Endothelial cell of umbilical vein (primary cell): ENCODE measurements around the gene CABCOCO1. TPM values are rescaled to one million over a fixed set of nuclear protein-coding genes. Genes with fewer than 3 reads are reported as not detected.

Experiments used
- BruUV-seq: library from RNA; stranded (reverse); fragments of 400-500 nt; replicated peaks from 2 replicates; lab custom pipeline; 2021; lab: Mats Ljungman, UMichigan
- CTCF ChIA-PET: fragments of 300-600, 350-600 bp; sonication (Branson Sonifier 250); formaldehyde crosslinking; loops from one replicate; lab custom pipeline; 2021; ENCODE audit warnings: antibody characterized with exemption, inconsistent platforms; lab: Charles Lee
- POLR2A ChIA-PET: fragments of 300-600, 350-600 bp; sonication (Branson Sonifier 250); formaldehyde crosslinking; loops from one replicate; lab custom pipeline; 2021; ENCODE audit warnings: antibody characterized with exemption, inconsistent platforms; lab: Charles Lee
- DNase-seq: peaks from one replicate; pipeline ENCODE4 v3.0.0-alpha.2; 2011; ENCODE audit warnings: low read depth, low spot score
- FAIRE-seq: peaks from 2 replicates; lab custom pipeline; 2011; peaks lifted over from hg19 to GRCh38; lab: Jason Lieb, UNC
- H2AFZ ChIP-seq: 2 replicates; pipeline ENCODE4 v1.6.0; 2012; ENCODE audit warnings: low read depth, low read length, control low read depth, inconsistent platforms
- H3K27ac ChIP-seq: 2 replicates; pipeline ENCODE4 v1.5.1; 2011; ENCODE audit warnings: low read depth, mild to moderate bottlenecking, control low read depth, low read length, moderate library complexity; ENCODE audit not compliant: insufficient read depth
- H3K27me3 ChIP-seq, 2 experiments: 2 replicates each; pipeline versions ENCODE4 v1.6.0 to v1.6.1; 2011; ENCODE audit warnings: low read length in 2 of 2, mixed read lengths in 1 of 2; ENCODE audit not compliant: control insufficient read depth in 2 of 2, insufficient read depth in 2 of 2
- H3K36me3 ChIP-seq, 2 experiments: 2 replicates in 1 of 2; 3 replicates in 1 of 2; pipeline ENCODE4 v1.5.1; 2011; ENCODE audit warnings: low read length in 2 of 2, mild to moderate bottlenecking in 1 of 2, moderate library complexity in 1 of 2; ENCODE audit not compliant: control insufficient read depth in 2 of 2, insufficient read depth in 2 of 2; ENCODE audit errors: extremely low read depth in 1 of 2
- H3K4me1 ChIP-seq: 3 replicates; pipeline ENCODE4 v1.5.1; 2011; ENCODE audit warnings: mild to moderate bottlenecking, low read length; ENCODE audit not compliant: control insufficient read depth, insufficient read depth; ENCODE audit errors: extremely low read depth
- H3K4me2 ChIP-seq: 2 replicates; pipeline ENCODE4 v1.6.1; 2011; ENCODE audit warnings: low read length, control low read depth, mixed read lengths; ENCODE audit not compliant: insufficient read depth
- H3K4me3 ChIP-seq, 3 experiments: fragments of 200-600 bp in 1 of 3; sonication (generic), shearing (Covaris generic) in 1 of 3; replicated peaks in 1 of 3; 2 replicates each; pipeline ENCODE4 v1.5.1; 2011 to 2016; ENCODE audit warnings: control low read depth in 3 of 3, low read length in 3 of 3, mild to moderate bottlenecking in 2 of 3, inconsistent platforms in 1 of 3, low read depth in 1 of 3, moderate library complexity in 1 of 3; ENCODE audit not compliant: insufficient read depth in 1 of 3
- H3K79me2 ChIP-seq: 2 replicates; pipeline ENCODE4 v1.6.0; 2012; ENCODE audit warnings: low read length, inconsistent platforms; ENCODE audit not compliant: control insufficient read depth, insufficient read depth
- H3K9ac ChIP-seq: replicated peaks from 2 replicates; pipeline ENCODE3; 2011; ENCODE audit warnings: low read length, control low read depth; ENCODE audit not compliant: insufficient read depth; ENCODE audit errors: extremely low read depth
- H3K9me1 ChIP-seq: replicated peaks from 3 replicates; pipeline ENCODE4 v1.6.0; 2011; ENCODE audit warnings: mild to moderate bottlenecking, low read length; ENCODE audit not compliant: control insufficient read depth, insufficient read depth; ENCODE audit errors: extremely low read depth
- H3K9me3 ChIP-seq: replicated peaks from 2 replicates; pipeline ENCODE4 v1.5.1; 2012; ENCODE audit warnings: low read length, inconsistent platforms; ENCODE audit not compliant: control insufficient read depth, insufficient read depth
- H4K20me1 ChIP-seq: replicated peaks from 2 replicates; pipeline ENCODE3; 2011; ENCODE audit warnings: mild to moderate bottlenecking, low read length; ENCODE audit not compliant: control insufficient read depth, insufficient read depth; ENCODE audit errors: extremely low read depth
- CTCF ChIP-seq, 2 donors: IDR thresholded peaks; 1 replicate in 1 of 2; 2 replicates in 1 of 2; pipeline ENCODE4 v1.5.1; 2011; ENCODE audit warnings: low read length in 2 of 2, mild to moderate bottlenecking in 2 of 2, moderate library complexity in 2 of 2, control low read depth in 1 of 2, inconsistent platforms in 1 of 2, low read depth in 1 of 2; ENCODE audit not compliant: insufficient read depth in 1 of 2; ENCODE audit errors: extremely low read depth in 1 of 2
- EZH2 ChIP-seq: IDR thresholded peaks from 2 replicates; pipeline ENCODE4 v1.6.1; 2012; ENCODE audit warnings: borderline replicate concordance, low read depth, mild to moderate bottlenecking, moderate library complexity, low read length, inconsistent platforms; ENCODE audit not compliant: severe bottlenecking
- FOS ChIP-seq: IDR thresholded peaks from 2 replicates; pipeline ENCODE4 v1.6.1; 2011; ENCODE audit warnings: mild to moderate bottlenecking, low read length, moderate library complexity, borderline replicate concordance; ENCODE audit not compliant: insufficient read depth
- GATA2 ChIP-seq: IDR thresholded peaks from 2 replicates; pipeline ENCODE4 v1.7.0; 2011; ENCODE audit warnings: low read depth, mild to moderate bottlenecking, moderate library complexity, mixed read lengths, low read length; ENCODE audit not compliant: insufficient read length, insufficient read depth
- JUN ChIP-seq: IDR thresholded peaks from 2 replicates; pipeline ENCODE4 v1.6.1; 2011; ENCODE audit warnings: borderline replicate concordance, low read depth; ENCODE audit not compliant: insufficient read length, insufficient read depth
- MAX ChIP-seq: IDR thresholded peaks from 2 replicates; pipeline ENCODE4 v1.6.1; 2011; ENCODE audit not compliant: insufficient read depth, insufficient read length
- MYC ChIP-seq: IDR thresholded peaks from one replicate; pipeline ENCODE4 v1.6.1; 2011; ENCODE audit warnings: mild to moderate bottlenecking, low read depth, low read length
- POLR2A ChIP-seq: IDR thresholded peaks from 2 replicates; pipeline ENCODE4 v1.6.1; 2012; ENCODE audit warnings: low read depth, mild to moderate bottlenecking, control low read depth, low read length
- POLR2AphosphoS5 ChIP-seq: IDR thresholded peaks from 2 replicates; pipeline ENCODE4 v1.6.1; 2012; ENCODE audit warnings: low read depth, mild to moderate bottlenecking, control low read depth, low read length, moderate library complexity; ENCODE audit not compliant: insufficient read depth
- dilution Hi-C: fragments of 300-500 bp; cut with MboI; formaldehyde crosslinking; loops from one replicate; pipeline ENCODE4 v1.15.0; 2019; ENCODE audit warnings: low sequenced_read_pairs; ENCODE audit not compliant: extremely low pct_ligation_motif_present
- intact Hi-C: fragments of 100-400 bp; cut with micrococcal nuclease; formaldehyde crosslinking; loops from one replicate; pipeline ENCODE4 v1.10.0; 2022
- polyA plus RNA-seq, 4 experiments: library from polyadenylated mRNA; depleted of rRNA in 3 of 4; stranded (reverse) in 3 of 4; unstranded in 1 of 4; fragments of >200 nt; gene quantifications; 2 replicates each; pipeline versions ENCODE4 v1.2.1 to v1.2.3, GENCODE V29; 2011 to 2012; ENCODE audit warnings: missing spikeins in 1 of 4
- total RNA-seq: library from RNA; stranded (reverse); gene quantifications from 2 replicates; pipeline ENCODE4 v1.2.3, GENCODE V29; 2021

Gene CABCOCO1
- total and polyA plus RNA-seq, 2 donors (not counting 3 experiments of a cell fraction or from before 2014, with no cell fraction given) = 0.06 to 1.3 TPM

- no TSS peak for BruUV-seq
- intact Hi-C loops (loop anchor here (10.0 kb wide), 2 partner anchors 155 to 665 kb away; no protein-coding TSS in a partner anchor), dilution Hi-C loops (no loop called here)
- Histone ChIP-seq H2AFZ (no peak overlapping the region), H3K9me3 (no peaks in the 10 kb centered on the region), H3K4me3 (no peak overlapping the region), H4K20me1 (no peaks in the 10 kb centered on the region), H3K27ac (no peak overlapping the region), H3K27me3 (no peaks in the 10 kb centered on the region), H3K9ac (no peak overlapping the region), H3K4me2 (no peak overlapping the region), H3K36me3 (no peaks in the 10 kb centered on the region), H3K79me2 (no peaks in the 10 kb centered on the region), H3K9me1 (no peaks in the 10 kb centered on the region), H3K4me1 (peaks cover 23% of the 10 kb centered on the region)
- DNase-seq = no peak
- ChIA-PET POLR2A (no interaction called here), CTCF (interaction anchor here (1.0 kb wide), 1 partner anchor 13 kb away, joined by 3 read pairs; no protein-coding TSS in a partner anchor)
- TF ChIP-seq POLR2AphosphoS5 (no peak), FOS (no peak), EZH2 (no peak), MAX (no peak), GATA2 (no peak), POLR2A (no peak), MYC (no peak), CTCF (IDR thresholded peaks at IDR 0.05; ENCODE audit: extremely low read depth in 1 of 2, insufficient read depth in 1 of 2, low read depth in 1 of 2, low read length in 2 of 2) (no peak), JUN (no peak)
- no peak for FAIRE-seq
Observed at GRCh38 chr10:61629576-61629975, 33.2 kb upstream of the CABCOCO1 start.
